HepG2 (cell line): ENCODE results near the gene NGFR.

Experiments used
- ARID2 ChIP-seq: sonication (generic); formaldehyde crosslinking; IDR thresholded peaks from 2 replicates; pipeline ENCODE4 v1.8.1; 2022; ENCODE audit warnings: mild to moderate bottlenecking, missing genetic modification reagents, borderline replicate concordance
- CTCF ChIP-seq: sonication (generic); formaldehyde crosslinking; IDR thresholded peaks from 2 replicates; pipeline ENCODE4 v1.5.0; 2020; ENCODE audit warnings: mild to moderate bottlenecking, missing genetic modification reagents, moderate library complexity
- ELF4 ChIP-seq: sonication (generic); formaldehyde crosslinking; IDR thresholded peaks from 2 replicates; pipeline ENCODE4 v1.5.0; 2020; ENCODE audit warnings: missing genetic modification reagents, mild to moderate bottlenecking, moderate library complexity, borderline replicate concordance
- GABPA ChIP-seq, 2 experiments: IDR thresholded peaks; 2 replicates each; pipeline ENCODE4 v1.6.1; 2011 to 2016; ENCODE audit warnings: low read depth in 2 of 2, low read length in 1 of 2, missing biosample characterization in 1 of 2, missing genetic modification characterization in 1 of 2
- KLF6 ChIP-seq: IDR thresholded peaks from 2 replicates; pipeline ENCODE4 v1.8.0; 2016; ENCODE audit warnings: missing biosample characterization, missing genetic modification reagents
- NR2F1 ChIP-seq, 2 experiments: fragments of 450-650 bp in 1 of 2; formaldehyde crosslinking in 1 of 2; IDR thresholded peaks; 2 replicates each; pipeline versions ENCODE4 v1.5.0 to v1.6.1; 2016 to 2020; ENCODE audit warnings: mild to moderate bottlenecking in 1 of 2, missing compliant biosample characterization in 1 of 2, missing genetic modification reagents in 1 of 2, moderate library complexity in 1 of 2
- POLR2AphosphoS5 ChIP-seq: IDR thresholded peaks from 2 replicates; pipeline ENCODE4 v1.6.1; 2012; ENCODE audit warnings: low read depth, low read length
- XRCC5 ChIP-seq: fragments of 200-400 bp; formaldehyde crosslinking; optimal IDR thresholded peaks from 2 replicates; pipeline ENCODE3; 2017; ENCODE audit warnings: mild to moderate bottlenecking, low read length
- ZC3H13 ChIP-seq: sonication (generic); formaldehyde crosslinking; IDR thresholded peaks from 2 replicates; pipeline ENCODE4 v1.8.1; 2023; ENCODE audit warnings: mild to moderate bottlenecking, missing genetic modification reagents, moderate library complexity
- ZNF615 ChIP-seq: sonication (generic); formaldehyde crosslinking; IDR thresholded peaks from 2 replicates; pipeline ENCODE4 v1.5.0; 2020; ENCODE audit warnings: mild to moderate bottlenecking, missing genetic modification reagents, borderline replicate concordance
- ZNF749 ChIP-seq: sonication (generic); formaldehyde crosslinking; IDR thresholded peaks from 2 replicates; pipeline ENCODE4 v1.8.0; 2022; ENCODE audit warnings: mild to moderate bottlenecking, missing genetic modification reagents, moderate library complexity, borderline replicate concordance

GRCh38 chr17:49455272-49455861 is 39.7 kb upstream of the NGFR start:
- no peak for TF ChIP-seq ZNF615
- TF ChIP-seq KLF6 (CRISPR knock-in tag) = no peak
- TF ChIP-seq ELF4 (CRISPR knock-in tag) = no peak
- TF ChIP-seq ZC3H13 (CRISPR knock-in tag) = no peak
- no peak for TF ChIP-seq CTCF (CRISPR knock-in tag)
- TF ChIP-seq GABPA (IDR thresholded peaks at IDR 0.05; ENCODE audit: low read depth, low read length) = no peak
- TF ChIP-seq GABPA (CRISPR knock-in tag; IDR thresholded peaks at IDR 0.05; ENCODE audit: low read depth) = no peak
- no peak for TF ChIP-seq NR2F1 (CRISPR knock-in tag; IDR thresholded peaks at IDR 0.05)
- TF ChIP-seq XRCC5 = no peak
- no peak for TF ChIP-seq ZNF749 (CRISPR knock-in tag)
- no peak for TF ChIP-seq ARID2
- no peak for TF ChIP-seq POLR2AphosphoS5
